GM19240 (cell line): ENCODE measurements around the gene B9D2.

Experiments
- DNase-seq: peaks from one replicate; pipeline ENCODE4 v3.0.0; 2011; ENCODE audit warnings: low spot score; ENCODE audit not compliant: insufficient read length

Gene B9D2

GRCh38 chr19:41310033-41310831 lies 53.7 kb downstream of the B9D2 start, which contains the start of gene CCDC97:
CCDC97 (plus strand) TSS chr19:41310172; CDS start chr19:41310311, 139 bp downstream.
- peak; percentile 90 for DNase-seq

GRCh38 chr19:41309180-41310032 lies 54.5 kb downstream of the B9D2 start:
- DNase-seq: no peak

DNA sequence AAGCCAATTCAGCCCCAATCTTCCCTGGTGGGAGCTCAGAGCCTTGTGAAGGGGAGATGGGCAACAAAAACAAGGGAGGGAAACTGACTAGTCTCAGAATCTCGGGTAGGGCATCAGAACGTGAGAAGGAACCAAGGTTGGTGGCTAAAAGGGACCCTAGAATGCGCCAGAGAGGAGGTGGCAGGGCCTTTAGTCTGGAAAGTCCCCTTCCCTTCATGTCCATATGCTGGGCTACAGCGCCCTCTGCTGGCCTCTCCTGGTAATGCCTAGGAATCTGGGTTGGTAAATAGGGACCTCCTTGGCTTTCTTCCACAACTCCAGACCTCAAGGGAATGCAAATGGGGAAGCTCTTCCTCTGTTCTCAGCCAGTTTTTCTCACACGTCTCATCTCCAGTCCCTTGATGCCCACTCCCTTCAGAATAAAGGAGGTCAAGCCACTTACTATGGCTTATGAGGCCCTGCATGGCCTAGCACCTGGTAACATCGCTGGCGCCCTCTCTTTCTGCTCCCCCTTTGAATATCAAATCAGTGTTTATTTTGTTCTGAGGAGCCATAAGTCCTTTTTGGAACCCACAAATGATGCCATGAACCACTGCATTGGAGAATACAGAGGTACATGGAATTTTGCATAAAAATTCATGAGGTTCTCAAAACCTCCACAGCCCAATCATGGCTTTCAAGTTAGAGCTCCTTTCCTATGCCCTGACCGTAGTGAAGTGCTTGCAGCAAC lies 55.3 kb downstream of the B9D2 start:
- DNase-seq: no peak

DNA sequence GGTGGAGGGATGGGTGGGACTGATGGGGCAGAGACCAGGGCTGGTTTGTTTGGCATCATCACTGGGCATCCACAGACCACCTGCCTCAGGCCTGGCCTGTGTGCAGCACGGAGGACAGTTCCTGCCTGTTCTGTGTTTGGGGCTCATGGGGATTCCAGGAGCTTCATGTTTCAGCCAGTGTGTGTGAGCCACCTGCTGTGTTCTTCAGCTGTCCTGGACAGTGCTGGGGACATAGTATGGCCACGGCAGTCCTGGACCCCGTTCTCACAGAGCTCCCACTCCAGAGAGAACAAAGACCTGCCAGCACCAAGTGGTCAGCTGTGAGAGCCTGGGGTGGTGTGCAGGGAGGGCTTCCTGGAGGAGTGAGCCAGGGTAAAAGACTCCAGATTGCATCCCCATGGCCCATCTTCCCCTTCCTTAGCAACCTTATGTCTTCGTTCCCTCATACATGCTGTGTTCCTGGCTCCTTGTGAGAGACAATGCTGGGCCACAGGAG lies 55.9 kb downstream of the B9D2 start:
- no peak for DNase-seq

DNA sequence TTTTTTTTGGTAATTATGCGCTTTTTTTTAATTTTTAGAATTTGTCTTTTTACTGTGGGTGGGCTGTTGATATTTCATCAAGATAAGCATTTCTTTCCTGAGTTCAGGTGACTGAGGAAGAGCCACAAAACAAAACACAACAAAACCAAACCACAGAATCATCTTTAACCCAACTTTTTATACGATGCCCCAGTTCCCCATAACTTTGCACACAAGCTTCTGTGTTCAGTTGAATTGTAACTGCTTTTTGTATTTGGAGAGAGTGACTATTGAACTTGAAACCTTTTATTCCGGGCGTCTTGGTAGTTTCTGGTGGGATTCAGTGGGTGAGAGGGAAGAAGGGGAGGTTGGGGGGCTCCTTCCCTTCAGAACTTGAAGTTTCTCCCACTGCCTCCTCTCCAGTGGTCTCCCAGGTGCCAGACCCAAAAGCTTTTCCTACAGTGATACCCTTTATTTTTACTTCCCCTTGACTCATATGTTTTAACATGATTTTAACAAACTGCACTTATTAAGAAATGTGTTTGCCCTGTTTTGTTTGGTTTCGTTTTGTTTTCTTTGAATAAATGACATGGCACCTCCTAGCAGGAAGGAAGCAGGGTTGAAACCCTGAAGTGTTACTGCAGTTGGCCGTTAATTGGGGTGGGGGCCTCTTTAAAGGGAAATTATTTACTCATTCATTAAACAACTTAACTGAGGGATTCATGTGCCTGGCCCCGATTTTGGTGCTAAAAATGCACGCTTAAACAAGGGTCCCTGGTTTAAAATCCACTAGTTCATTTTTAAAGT lies 56.7 kb downstream of the B9D2 start:
- no peak for DNase-seq

DNA sequence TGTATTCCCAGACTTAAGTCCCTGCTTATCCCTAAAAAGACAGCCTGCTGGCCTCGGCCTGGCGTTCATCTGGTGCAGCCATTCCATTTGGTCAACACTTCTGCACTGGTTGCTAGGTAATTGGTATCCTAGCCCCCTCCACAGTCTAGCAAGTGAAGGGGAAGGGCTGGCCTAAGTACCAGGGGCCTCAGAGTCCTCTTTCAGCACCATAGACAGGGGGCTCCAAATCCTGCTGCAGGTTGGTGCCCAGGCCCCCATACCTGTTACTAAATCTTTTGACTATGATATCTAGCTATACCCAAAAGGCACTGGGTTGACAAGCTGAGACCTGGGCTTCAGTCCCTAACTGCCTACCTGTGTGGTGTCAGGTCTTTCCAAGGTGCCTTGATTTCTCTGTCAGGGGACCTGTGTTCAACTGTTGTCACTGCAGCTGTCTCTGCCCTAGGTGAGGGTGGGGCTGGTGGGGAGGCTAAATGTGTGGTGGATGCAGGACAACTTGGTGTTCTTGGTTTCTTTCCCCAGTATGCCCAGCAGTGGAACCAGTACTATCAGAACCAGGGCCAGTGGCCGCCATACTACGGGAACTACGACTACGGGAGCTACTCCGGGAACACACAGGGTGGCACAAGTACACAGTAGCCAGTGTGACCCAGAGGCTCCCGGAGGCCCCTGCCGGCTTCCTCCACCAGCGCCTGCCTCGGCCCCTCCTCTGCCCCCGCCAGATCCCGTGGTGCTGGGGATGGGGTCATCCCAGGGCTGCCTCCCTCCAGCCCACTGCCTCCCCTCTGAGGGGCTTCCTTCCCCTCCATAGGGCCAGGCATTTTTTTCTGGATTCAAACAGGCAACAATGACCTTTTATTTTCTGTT lies 57.8 kb downstream of the B9D2 start:
- DNase-seq: no peak

GRCh38 chr19:41304706-41305483 lies 59.1 kb downstream of the B9D2 start:
- DNase-seq: no peak
